HepG2 (cell line): ENCODE data around the gene UGT2B15. TPM values are rescaled to one million over a fixed set of nuclear protein-coding genes. Genes with fewer than 3 reads are reported as not detected.

Source experiments
- ATAC-seq: fragments of 200-7000 bp; cut with Tn5 transposase; 3 replicates; pipeline ENCODE4 v1.9.1; 2020; ENCODE audit warnings: mild to moderate bottlenecking, moderate library complexity
- BruUV-seq: library from RNA; stranded (reverse); fragments of 400-500 nt; replicated peaks from 2 replicates; lab custom pipeline; 2021; lab: Mats Ljungman, UMichigan
- CTCF ChIA-PET: fragments of 300-600 bp; formaldehyde crosslinking; extraction: SDS; loops from one replicate; lab custom pipeline; 2021; ENCODE audit warnings: low total read pairs, inconsistent platforms, low intra/inter-chr PET ratio; lab: Yijun Ruan, JAX
- POLR2A ChIA-PET: fragments of 350-600 bp; sonication (Branson Sonifier 250); formaldehyde crosslinking; loops from one replicate; lab custom pipeline; 2020; ENCODE audit warnings: antibody characterized with exemption, inconsistent platforms; lab: Yijun Ruan, JAX
- DNase-seq: peaks from one replicate; pipeline ENCODE4 v3.0.0-alpha.2; 2015; ENCODE audit warnings: low spot score
- FAIRE-seq: peaks from 3 replicates; lab custom pipeline; 2011; peaks lifted over from hg19 to GRCh38; lab: Jason Lieb, UNC
- H2AFZ ChIP-seq: one replicate; pipeline ENCODE4 v1.6.1; 2011; ENCODE audit warnings: low read length, inconsistent platforms
- H3K27ac ChIP-seq: fragments of 300-600 bp; 3 replicates; pipeline ENCODE4 v1.8.0; 2011; ENCODE audit warnings: mixed run types, mild to moderate bottlenecking, mixed read lengths, low read length, inconsistent platforms; ENCODE audit not compliant: insufficient read depth; ENCODE audit errors: extremely low read length
- H3K27me3 ChIP-seq, 2 experiments: fragments of 200-600 bp in 1 of 2; 2 replicates in 1 of 2; 3 replicates in 1 of 2; pipeline versions ENCODE4 v1.6.0 to v1.8.0; 2011; ENCODE audit warnings: low read length in 2 of 2, mild to moderate bottlenecking in 2 of 2, moderate library complexity in 2 of 2, inconsistent platforms in 1 of 2; ENCODE audit not compliant: insufficient read depth in 2 of 2, control insufficient read depth in 1 of 2
- H3K36me3 ChIP-seq, 2 experiments: fragments of 200-600 bp in 1 of 2; replicated peaks in 1 of 2; 2 replicates in 1 of 2; 3 replicates in 1 of 2; pipeline versions ENCODE4 v1.5.1 to v1.8.0; 2011; ENCODE audit warnings: low read length in 2 of 2, inconsistent platforms in 1 of 2; ENCODE audit not compliant: insufficient read depth in 2 of 2, control insufficient read depth in 1 of 2
- H3K4me1 ChIP-seq: 2 replicates; pipeline ENCODE4 v1.5.1; 2012; ENCODE audit warnings: low read length, inconsistent platforms; ENCODE audit not compliant: insufficient read depth
- H3K4me2 ChIP-seq: 2 replicates; pipeline ENCODE4 v1.6.0; 2011; ENCODE audit warnings: low read depth, low read length, inconsistent platforms
- H3K4me3 ChIP-seq, 3 experiments: fragments of 200-600 bp in 1 of 3; sonication (generic), shearing (Covaris generic) in 1 of 3; replicated peaks in 1 of 3; 2 replicates each; pipeline ENCODE4 v1.5.1; 2011 to 2016; ENCODE audit warnings: low read length in 3 of 3, inconsistent platforms in 2 of 3, low read depth in 2 of 3, mild to moderate bottlenecking in 2 of 3, control low read depth in 1 of 3, mixed read lengths in 1 of 3; ENCODE audit not compliant: insufficient read depth in 1 of 3
- H3K79me2 ChIP-seq: one replicate; pipeline ENCODE4 v1.6.1; 2011; ENCODE audit warnings: low read length, inconsistent platforms; ENCODE audit not compliant: insufficient read depth
- H3K9ac ChIP-seq: 2 replicates; pipeline ENCODE4 v1.6.0; 2011; ENCODE audit warnings: mild to moderate bottlenecking, low read depth, low read length, inconsistent platforms; ENCODE audit not compliant: insufficient read depth
- H3K9me3 ChIP-seq: 2 replicates; pipeline ENCODE4 v1.5.1; 2012; ENCODE audit warnings: mild to moderate bottlenecking, low read length
- H4K20me1 ChIP-seq: 2 replicates; pipeline ENCODE4 v1.6.0; 2011; ENCODE audit warnings: inconsistent platforms, mild to moderate bottlenecking, low read length, moderate library complexity; ENCODE audit not compliant: insufficient read depth
- FOXK1 ChIP-seq: sonication (generic); formaldehyde crosslinking; IDR thresholded peaks from 2 replicates; pipeline ENCODE4 v1.4.0; 2020; ENCODE audit warnings: low read depth, missing genetic modification reagents, borderline replicate concordance
- HMGXB3 ChIP-seq: sonication (generic); formaldehyde crosslinking; IDR thresholded peaks from 2 replicates; pipeline ENCODE4 v1.4.0; 2020; ENCODE audit warnings: missing genetic modification reagents, borderline replicate concordance
- MIXL1 ChIP-seq: IDR thresholded peaks from 2 replicates; pipeline ENCODE4 v1.6.1; 2016
- PTBP1 ChIP-seq: fragments of 200-400 bp; formaldehyde crosslinking; IDR thresholded peaks from 2 replicates; pipeline ENCODE4 v1.6.1; 2018; ENCODE audit warnings: low read length, low read depth; ENCODE audit not compliant: poor library complexity, severe bottlenecking
- RERE ChIP-seq: IDR thresholded peaks from 2 replicates; pipeline ENCODE4 v1.6.1; 2016; ENCODE audit warnings: low read depth, missing genetic modification reagents, missing compliant biosample characterization
- SMAD3 ChIP-seq: sonication (generic); formaldehyde crosslinking; IDR thresholded peaks from 2 replicates; pipeline ENCODE4 v1.4.0; 2020; ENCODE audit warnings: missing genetic modification reagents
- ZBTB8A ChIP-seq: sonication (generic); formaldehyde crosslinking; IDR thresholded peaks from 2 replicates; pipeline ENCODE4 v1.4.0; 2020; ENCODE audit warnings: mild to moderate bottlenecking, low read depth, missing genetic modification reagents, borderline replicate concordance
- ZNF296 ChIP-seq: sonication (generic); formaldehyde crosslinking; conservative IDR thresholded peaks from 2 replicates; pipeline ENCODE4 v1.5.0; 2020; ENCODE audit warnings: mild to moderate bottlenecking, missing genetic modification reagents
- ZNF382 ChIP-seq: sonication (generic); formaldehyde crosslinking; IDR thresholded peaks from 2 replicates; pipeline ENCODE4 v1.5.0; 2020; ENCODE audit warnings: missing genetic modification reagents, mild to moderate bottlenecking, borderline replicate concordance
- ZNF720 ChIP-seq: sonication (generic); formaldehyde crosslinking; IDR thresholded peaks from 2 replicates; pipeline ENCODE4 v1.4.0; 2020; ENCODE audit warnings: missing genetic modification reagents
- WGBS: methylation state at CpG from one replicate; pipeline ENCODE4 v1.1.6; 2017; ENCODE audit warnings: low lambda C conversion rate; 5-methylcytosine and 5-hydroxymethylcytosine counted together
- in situ Hi-C: cut with HindIII; loops from 2 replicates; pipeline ENCODE4 v1.10.0; 2017; ENCODE audit warnings: low pct_unique_long_range_greater_than_20kb; ENCODE audit not compliant: extremely low pct_ligation_motif_present
- intact Hi-C: fragments of 100-400 bp; cut with micrococcal nuclease; formaldehyde crosslinking; loops from one replicate; pipeline ENCODE4 v1.10.0; 2022; ENCODE audit not compliant: unreplicated experiment
- polyA plus RNA-seq, 8 experiments: library from polyadenylated mRNA; depleted of rRNA in 3 of 8; stranded (reverse) in 7 of 8; unstranded in 1 of 8; fragments of >200 nt; fragmentation: Illumina TruSeq in 4 of 8; extraction: Trizol in 4 of 8; gene quantifications; 2 replicates each; pipeline versions ENCODE4 v1.2.1 to v1.2.3, GENCODE V29; 2011 to 2016; ENCODE audit warnings: low read depth in 4 of 8, missing spikeins in 1 of 8, mixed read lengths in 1 of 8; ENCODE audit not compliant: insufficient read depth in 1 of 8
- total RNA-seq, 5 experiments: library from RNA; depleted of rRNA; stranded (reverse); fragments of >200 nt; fragmentation: Illumina TruSeq; extraction: Trizol; gene quantifications; 2 replicates each; pipeline ENCODE4 v1.2.3, GENCODE V29; 2016; ENCODE audit warnings: low read depth in 1 of 5

Gene UGT2B15
- total and polyA plus RNA-seq, 2 of the 13 experiments (the other 11 are each of a cell fraction or from before 2014, with no cell fraction given), result 0.04 to 0.11 TPM

DNA sequence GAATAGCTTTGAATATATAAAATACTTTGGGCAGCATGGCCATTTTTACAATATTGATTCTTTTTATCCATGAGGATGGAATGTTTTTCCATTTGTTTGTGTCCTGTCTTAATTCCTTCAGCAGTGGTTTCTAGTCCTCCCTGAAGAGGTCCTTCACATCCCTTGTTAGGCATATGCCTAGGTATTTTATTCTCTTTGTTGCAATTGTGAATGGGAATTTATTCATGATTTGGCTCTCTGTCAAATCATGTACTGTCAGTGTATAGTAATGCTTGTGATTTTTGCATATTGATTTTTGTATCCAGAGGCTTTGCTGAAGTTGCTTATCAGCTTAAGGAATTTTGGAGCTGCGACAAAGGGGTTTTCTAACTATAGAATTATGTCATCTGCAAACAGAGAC is 18.5 kb downstream of the UGT2B15 start (continued):
- TF ChIP-seq ZBTB8A (CRISPR knock-in tag), result no peak
- TF ChIP-seq, all 625 proteins: peak for 0

DNA sequence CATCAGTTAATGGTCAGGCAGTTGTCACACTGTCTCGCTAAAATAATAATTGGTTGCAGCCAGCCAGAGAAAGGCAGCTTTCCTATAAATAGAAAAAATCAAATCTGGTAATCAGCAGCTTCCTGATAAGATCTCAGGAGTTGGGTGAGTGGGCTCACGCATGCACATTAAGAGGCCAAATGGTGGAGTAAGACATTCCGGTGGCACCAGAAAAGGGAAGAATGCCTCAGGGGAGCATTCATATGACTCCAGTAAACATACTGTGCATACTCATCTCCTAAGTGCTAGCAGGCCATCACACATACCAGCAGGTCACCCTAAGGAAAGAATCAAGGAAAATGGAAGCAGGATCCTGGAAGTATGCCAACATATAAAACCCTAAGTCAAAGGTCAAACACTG is 40.1 kb downstream of the UGT2B15 start:
- FAIRE-seq (no peak), DNase-seq (no peak), ATAC-seq (no peak)
- no peaks in the 10 kb centered on the region for H3K36me3 ChIP-seq
- ChIA-PET POLR2A (no interaction called here), CTCF (no interaction called here)
- H3K9ac ChIP-seq, result no peak overlapping the region
- BruUV-seq, result no TSS peak
- H3K27me3 ChIP-seq, result no peaks in the 10 kb centered on the region
- intact Hi-C loops, result no loop called here
- no peaks in the 10 kb centered on the region for H3K79me2 ChIP-seq
- in situ Hi-C loops, result loop anchor here (10.0 kb wide), 1 partner anchor 126 kb away; no protein-coding TSS in a partner anchor
- H3K4me3 ChIP-seq, result no peak overlapping the region
- H4K20me1 ChIP-seq, result no peaks in the 10 kb centered on the region
- peaks cover 15% of the 10 kb centered on the region for H3K4me1 ChIP-seq
- no peak overlapping the region for H2AFZ ChIP-seq
- no peak overlapping the region for H3K27ac ChIP-seq
- no peak overlapping the region for H3K4me2 ChIP-seq
- WGBS, result 97% methylated on average over 3 of the region's 3 CpGs
- no peaks in the 10 kb centered on the region for H3K9me3 ChIP-seq
- TF ChIP-seq ZNF296 (CRISPR knock-in tag), result no peak
- no peak for TF ChIP-seq HMGXB3 (CRISPR knock-in tag)
- TF ChIP-seq SMAD3 (CRISPR knock-in tag), result no peak
- no peak for TF ChIP-seq ZNF720
- no peak for TF ChIP-seq RERE (CRISPR knock-in tag)
- TF ChIP-seq MIXL1 (CRISPR knock-in tag), result no peak
- TF ChIP-seq PTBP1, result no peak
- TF ChIP-seq ZNF382 (CRISPR knock-in tag), result no peak
- no peak for TF ChIP-seq FOXK1
